T-helper 2 cell (primary cell): ENCODE measurements around the gene CEBPE.

Source experiments
- DNase-seq, 5 experiments: peaks; one replicate each; pipeline versions ENCODE4 v3.0.0 to v3.0.0-alpha.2; 2012 to 2022

CEBPE gene

GRCh38 chr14:23101986-23102625, 16.9 kb downstream of the CEBPE start:
- no peak for DNase-seq

GRCh38 chr14:23101213-23101970, 17.7 kb downstream of the CEBPE start:
- DNase-seq, result no peak

- DNase-seq, result no peak
Observed at GRCh38 chr14:23099212-23099861, 19.7 kb downstream of the CEBPE start.

- no peak for DNase-seq
Observed at GRCh38 chr14:23097786-23098185, 21.3 kb downstream of the CEBPE start.

- peak; percentile 97 to 100 (median 99) for DNase-seq
Observed at GRCh38 chr14:23095196-23096108, 23.6 kb downstream of the CEBPE start, which contains the start of gene C14orf119. Gene C14orf119 (plus strand): TSS chr14:23095505. CDS start chr14:23097659, 2,154 bp downstream.

GRCh38 chr14:23094666-23095195, 24.3 kb downstream of the CEBPE start, which contains the start of gene ACIN1:
Gene ACIN1 (minus strand): TSS chr14:23095136. CDS start chr14:23095112, 24 bp downstream.
- peak in 2 of 5 experiments; percentile 52 to 90 for DNase-seq

- peak in 2 of 5 experiments; percentile 59 to 67 for DNase-seq
Observed at GRCh38 chr14:23093991-23094665, 24.9 kb downstream of the CEBPE start.

- DNase-seq, result no peak
Observed at GRCh38 chr14:23093526-23093925, 25.5 kb downstream of the CEBPE start.

GRCh38 chr14:23093104-23093503, 26.0 kb downstream of the CEBPE start:
- no peak for DNase-seq

GRCh38 chr14:23091294-23092225, 27.5 kb downstream of the CEBPE start:
- DNase-seq, result no peak

- no peak for DNase-seq
Observed at GRCh38 chr14:23090254-23090636, 28.8 kb downstream of the CEBPE start.

- DNase-seq, result no peak
Observed at GRCh38 chr14:23089498-23090253, 29.4 kb downstream of the CEBPE start.

- no peak for DNase-seq
Observed at GRCh38 chr14:23086565-23086964, 32.5 kb downstream of the CEBPE start.

GRCh38 chr14:23085458-23085857, 33.6 kb downstream of the CEBPE start:
- peak in 1 of 5 experiments; percentile 9 for DNase-seq

GRCh38 chr14:23080474-23080873, 38.6 kb downstream of the CEBPE start:
- no peak for DNase-seq

- no peak for DNase-seq
Observed at GRCh38 chr14:23079716-23080115, 39.3 kb downstream of the CEBPE start.

GRCh38 chr14:23078692-23079116, 40.4 kb downstream of the CEBPE start:
- DNase-seq, result no peak

GRCh38 chr14:23077962-23078361, 41.1 kb downstream of the CEBPE start:
- DNase-seq, result no peak

GRCh38 chr14:23076785-23077408, 42.2 kb downstream of the CEBPE start:
- peak in 1 of 5 experiments; percentile 35 for DNase-seq
